WTC11 (cell line): ENCODE data around the gene PARVB. TPM values are rescaled to one million over a fixed set of nuclear protein-coding genes. Genes with fewer than 3 reads are reported as not detected.

Experiments used
- ATAC-seq: fragments of 200-7000 bp; cut with Tn5 transposase; 2 replicates; pipeline ENCODE4 v1.10.0; 2021; ENCODE audit warnings: mild to moderate bottlenecking, moderate library complexity
- CTCF ChIA-PET: fragments of 300-600 bp; sonication (Branson Sonifier 250); formaldehyde crosslinking; loops from one replicate; lab custom pipeline; 2021; ENCODE audit warnings: antibody characterized with exemption; lab: Charles Lee
- POLR2A ChIA-PET: fragments of 350-600 bp; sonication (Branson Sonifier 250); formaldehyde crosslinking; loops from one replicate; lab custom pipeline; 2021; ENCODE audit warnings: antibody characterized with exemption; lab: Charles Lee
- DNase-seq: peaks from one replicate; pipeline ENCODE4 v3.0.0; 2021; ENCODE audit warnings: low spot score
- H3K27ac Mint-ChIP-seq: 2 replicates; pipeline ENCODE4 v1.8.0; 2021; ENCODE audit warnings: mixed read lengths
- H3K27me3 Mint-ChIP-seq: 2 replicates; pipeline ENCODE4 v1.8.0; 2021; ENCODE audit warnings: low read depth, mild to moderate bottlenecking, moderate library complexity, mixed read lengths
- H3K36me3 Mint-ChIP-seq: 2 replicates; pipeline ENCODE4 v1.8.0; 2021; ENCODE audit warnings: mixed read lengths
- H3K4me1 Mint-ChIP-seq: 2 replicates; pipeline ENCODE4 v1.8.0; 2022; ENCODE audit warnings: mixed read lengths
- H3K4me3 Mint-ChIP-seq: 2 replicates; pipeline ENCODE4 v1.8.0; 2021; ENCODE audit warnings: mild to moderate bottlenecking, moderate library complexity, mixed read lengths
- H3K9me3 Mint-ChIP-seq: 2 replicates; pipeline ENCODE4 v1.8.0; 2021; ENCODE audit warnings: mixed read lengths
- AR ChIP-seq: fragments of 250-450 bp; sonication (Bioruptor Pico); IDR thresholded peaks from 2 replicates; pipeline ENCODE4 v1.9.0; 2021; ENCODE audit warnings: mild to moderate bottlenecking
- FOXP1 ChIP-seq: sonication (generic); formaldehyde crosslinking; IDR thresholded peaks from 2 replicates; pipeline ENCODE4 v1.8.0; 2022; ENCODE audit warnings: missing genetic modification reagents, mild to moderate bottlenecking, moderate library complexity, borderline replicate concordance
- FOXP4 ChIP-seq: sonication (generic); formaldehyde crosslinking; IDR thresholded peaks from 2 replicates; pipeline ENCODE4 v1.8.0; 2022; ENCODE audit warnings: mild to moderate bottlenecking, missing genetic modification reagents
- IRF1 ChIP-seq: sonication (generic); formaldehyde crosslinking; IDR thresholded peaks from 2 replicates; pipeline ENCODE4 v1.8.0; 2023; ENCODE audit warnings: missing genetic modification reagents
- MAX ChIP-seq: sonication (generic); formaldehyde crosslinking; IDR thresholded peaks from 2 replicates; pipeline ENCODE4 v1.8.0; 2022; ENCODE audit warnings: mild to moderate bottlenecking, missing genetic modification reagents
- PREB ChIP-seq: sonication (generic); formaldehyde crosslinking; IDR thresholded peaks from 2 replicates; pipeline ENCODE4 v1.8.1; 2022; ENCODE audit warnings: mild to moderate bottlenecking, missing genetic modification reagents, moderate library complexity, borderline replicate concordance
- SMAD3 ChIP-seq: sonication (generic); formaldehyde crosslinking; IDR thresholded peaks from 2 replicates; pipeline ENCODE4 v1.8.0; 2022; ENCODE audit warnings: missing genetic modification reagents, mild to moderate bottlenecking, borderline replicate concordance
- SOX15 ChIP-seq: fragments of 250-450 bp; sonication (Bioruptor Pico); IDR thresholded peaks from 2 replicates; pipeline ENCODE4 v1.9.0; 2021; ENCODE audit warnings: mild to moderate bottlenecking
- ZBTB21 ChIP-seq: sonication (generic); formaldehyde crosslinking; IDR thresholded peaks from 2 replicates; pipeline ENCODE4 v1.8.1; 2023; ENCODE audit warnings: mild to moderate bottlenecking, missing genetic modification reagents, borderline replicate concordance
- ZBTB43 ChIP-seq: sonication (generic); formaldehyde crosslinking; IDR thresholded peaks from 2 replicates; pipeline ENCODE4 v1.8.1; 2023; ENCODE audit warnings: mild to moderate bottlenecking, missing genetic modification reagents
- ZNF281 ChIP-seq: sonication (generic); formaldehyde crosslinking; IDR thresholded peaks from 2 replicates; pipeline ENCODE4 v1.8.0; 2023; ENCODE audit warnings: mild to moderate bottlenecking, missing genetic modification reagents
- ZNF512 ChIP-seq: sonication (generic); formaldehyde crosslinking; IDR thresholded peaks from 2 replicates; pipeline ENCODE4 v1.8.1; 2022; ENCODE audit warnings: missing genetic modification reagents, borderline replicate concordance
- total RNA-seq: library from RNA; stranded (reverse); gene quantifications from 3 replicates; pipeline ENCODE4 v1.2.3, GENCODE V29; 2021

PARVB gene
- total RNA-seq, 1 experiment from 2014 or later: 3.3 TPM

GRCh38 chr22:44207981-44208317 is 183.8 kb downstream of the PARVB start:
- ATAC-seq (no peak), DNase-seq (peak; percentile 6)
- H3K27ac Mint-ChIP-seq: no peak overlapping the region
- ChIA-PET POLR2A (interaction anchor here (0.6 kb wide), 1 partner anchor 17 kb away, joined by 5 read pairs; no protein-coding TSS in a partner anchor), CTCF (interaction anchor here (0.7 kb wide), 1 partner anchor 122 kb away, joined by 4 read pairs; no protein-coding TSS in a partner anchor)
- H3K36me3 Mint-ChIP-seq: 0 out of 2 replicates have a peak, but pooled peaks cover 3% of the 10 kb centered on the region
- H3K4me3 Mint-ChIP-seq: no peak overlapping the region
- H3K4me1 Mint-ChIP-seq: no peaks in the 10 kb centered on the region
- peaks cover 2% of the 10 kb centered on the region; the same call in 1 of the 2 replicates for H3K27me3 Mint-ChIP-seq
- peaks cover 16% of the 10 kb centered on the region for H3K9me3 Mint-ChIP-seq
- no peak for TF ChIP-seq FOXP4 (CRISPR knock-in tag)
- no peak for TF ChIP-seq PREB (CRISPR knock-in tag)
- TF ChIP-seq ZBTB21: no peak
- no peak for TF ChIP-seq ZBTB43 (CRISPR knock-in tag)
- TF ChIP-seq ZNF281 (CRISPR knock-in tag): no peak
- TF ChIP-seq ZNF512 (CRISPR knock-in tag): no peak
- TF ChIP-seq SMAD3 (CRISPR knock-in tag): no peak
- TF ChIP-seq SOX15 (CRISPR knock-in tag): no peak
- TF ChIP-seq IRF1 (CRISPR knock-in tag): no peak
- no peak for TF ChIP-seq MAX (CRISPR knock-in tag)
- no peak for TF ChIP-seq AR (CRISPR knock-in tag)
- no peak for TF ChIP-seq FOXP1 (CRISPR knock-in tag)
